MCF 10A (cell line): ENCODE data around the gene SHCBP1L. TPM values are rescaled to one million over a fixed set of nuclear protein-coding genes. Genes with fewer than 3 reads are reported as not detected.

Source experiments
- BruUV-seq: library from RNA; stranded (reverse); fragments of 400-500 nt; replicated peaks from 2 replicates; lab custom pipeline; 2021; lab: Mats Ljungman, UMichigan
- CTCF ChIA-PET: fragments of 300-600 bp; sonication (Branson Sonifier 250); formaldehyde crosslinking; extraction: SDS; loops from one replicate; lab custom pipeline; 2021; ENCODE audit warnings: antibody characterized with exemption, inconsistent platforms; lab: Yijun Ruan, JAX
- POLR2A ChIA-PET: fragments of 300-600, 350-650 bp; sonication (Branson Sonifier 250); formaldehyde crosslinking; extraction: SDS; loops from one replicate; lab custom pipeline; 2020; ENCODE audit warnings: antibody characterized with exemption, inconsistent platforms; lab: Yijun Ruan, JAX
- DNase-seq: peaks from one replicate; pipeline ENCODE4 v3.0.0-alpha.2; 2018; ENCODE audit not compliant: unreplicated experiment
- H3K27ac Mint-ChIP-seq: one replicate; pipeline ENCODE4 v1.8.0; 2022; ENCODE audit warnings: mild to moderate bottlenecking, low read depth, mixed read lengths; ENCODE audit not compliant: unreplicated experiment
- H3K27me3 Mint-ChIP-seq: one replicate; pipeline ENCODE4 v1.8.0; 2022; ENCODE audit warnings: mixed read lengths; ENCODE audit not compliant: insufficient read depth, unreplicated experiment
- H3K36me3 Mint-ChIP-seq: one replicate; pipeline ENCODE4 v1.8.0; 2022; ENCODE audit warnings: mild to moderate bottlenecking, moderate library complexity, mixed read lengths; ENCODE audit not compliant: insufficient read depth, unreplicated experiment
- H3K4me1 Mint-ChIP-seq: one replicate; pipeline ENCODE4 v1.8.0; 2022; ENCODE audit warnings: mixed read lengths; ENCODE audit not compliant: insufficient read depth, unreplicated experiment
- H3K4me3 Mint-ChIP-seq: one replicate; pipeline ENCODE4 v1.8.0; 2022; ENCODE audit warnings: mild to moderate bottlenecking, moderate library complexity, mixed read lengths; ENCODE audit not compliant: unreplicated experiment
- H3K9me3 Mint-ChIP-seq: one replicate; pipeline ENCODE4 v1.8.0; 2022; ENCODE audit warnings: mixed read lengths; ENCODE audit not compliant: unreplicated experiment
- CTCF ChIP-seq: fragments of 200-600 bp; IDR thresholded peaks from one replicate; pipeline ENCODE4 v1.8.0; 2022; ENCODE audit warnings: antibody characterized with exemption, mild to moderate bottlenecking; ENCODE audit not compliant: unreplicated experiment
- intact Hi-C: fragments of 100-400 bp; cut with micrococcal nuclease; formaldehyde crosslinking; loops from 2 replicates; pipeline ENCODE4 v1.14.1; 2022
- total RNA-seq: library from RNA; stranded (reverse); gene quantifications from 2 replicates; pipeline ENCODE4 v1.2.3, GENCODE V29; 2022

SHCBP1L gene
- total RNA-seq, 1 experiment from 2014 or later, result not detected

GRCh38 chr1:182930985-182931384, 22.0 kb downstream of the SHCBP1L start:
- no peak for TF ChIP-seq CTCF
- no peak for DNase-seq

GRCh38 chr1:182927693-182928433, 25.1 kb downstream of the SHCBP1L start:
- peaks cover 32% of the 10 kb centered on the region for H3K27me3 Mint-ChIP-seq
- no peak for TF ChIP-seq CTCF
- no peak for DNase-seq
- no peaks in the 10 kb centered on the region for H3K4me1 Mint-ChIP-seq
- CTCF ChIA-PET, result interaction anchor here (1.0 kb wide), 1 partner anchor 10 kb away, joined by 4 read pairs; no protein-coding TSS in a partner anchor
- no peak overlapping the region for H3K4me3 Mint-ChIP-seq
- intact Hi-C loops, result no loop called here
- POLR2A ChIA-PET, result interaction anchor here (0.7 to 0.8 kb wide), 2 partner anchors 10 to 102 kb away, joined by 4 read pairs; no protein-coding TSS in a partner anchor
- H3K9me3 Mint-ChIP-seq, result peaks cover 7% of the 10 kb centered on the region
- H3K36me3 Mint-ChIP-seq, result no peaks in the 10 kb centered on the region
- BruUV-seq, result no TSS peak
- no peak overlapping the region for H3K27ac Mint-ChIP-seq

More at GRCh38 chr1:182930985-182931384, 22.0 kb downstream of the SHCBP1L start:
- Mint-ChIP-seq H3K4me1 (no peaks in the 10 kb centered on the region), H3K4me3 (no peak overlapping the region), H3K27ac (no peak overlapping the region), H3K9me3 (no peaks in the 10 kb centered on the region), H3K27me3 (peaks cover 1% of the 10 kb centered on the region), H3K36me3 (no peaks in the 10 kb centered on the region)
- intact Hi-C loops, result no loop called here
- ChIA-PET POLR2A (no interaction called here), CTCF (interaction anchor here (0.7 kb wide), 1 partner anchor 34 kb away, joined by 3 read pairs; no protein-coding TSS in a partner anchor)
- BruUV-seq, result no TSS peak

- CTCF ChIA-PET, result no interaction called here
- Mint-ChIP-seq H3K27ac (no peak overlapping the region), H3K36me3 (no peaks in the 10 kb centered on the region), H3K27me3 (peaks cover 53% of the 10 kb centered on the region), H3K9me3 (peaks cover 7% of the 10 kb centered on the region), H3K4me1 (no peaks in the 10 kb centered on the region), H3K4me3 (no peak overlapping the region)
- TF ChIP-seq CTCF, result no peak
- intact Hi-C loops, result no loop called here
- DNase-seq, result no peak
- POLR2A ChIA-PET, result no interaction called here
- BruUV-seq, result no TSS peak
Observed at GRCh38 chr1:182925661-182926060, 27.3 kb downstream of the SHCBP1L start.

- Mint-ChIP-seq H3K4me3 (no peak overlapping the region), H3K4me1 (peaks cover 4% of the 10 kb centered on the region), H3K27ac (no peak overlapping the region), H3K9me3 (no peaks in the 10 kb centered on the region), H3K27me3 (peaks cover 29% of the 10 kb centered on the region), H3K36me3 (no peaks in the 10 kb centered on the region)
- no TSS peak for BruUV-seq
- POLR2A ChIA-PET, result no interaction called here
- CTCF ChIA-PET, result interaction anchor here (0.6 kb wide), 1 partner anchor 401 kb away, joined by 4 read pairs; no protein-coding TSS in a partner anchor
- DNase-seq, result peak; percentile 5
- TF ChIP-seq CTCF, result no peak
- intact Hi-C loops, result no loop called here
Observed at GRCh38 chr1:182917378-182917777, 35.6 kb downstream of the SHCBP1L start.
